ENCODE data around the gene GRIP2. TPM values are rescaled to one million over a fixed set of nuclear protein-coding genes. Genes with fewer than 3 reads are reported as not detected.

The GRIP2 gene
- total RNA-seq, 1 experiment from 2014 or later, result 4.5 TPM

DNA sequence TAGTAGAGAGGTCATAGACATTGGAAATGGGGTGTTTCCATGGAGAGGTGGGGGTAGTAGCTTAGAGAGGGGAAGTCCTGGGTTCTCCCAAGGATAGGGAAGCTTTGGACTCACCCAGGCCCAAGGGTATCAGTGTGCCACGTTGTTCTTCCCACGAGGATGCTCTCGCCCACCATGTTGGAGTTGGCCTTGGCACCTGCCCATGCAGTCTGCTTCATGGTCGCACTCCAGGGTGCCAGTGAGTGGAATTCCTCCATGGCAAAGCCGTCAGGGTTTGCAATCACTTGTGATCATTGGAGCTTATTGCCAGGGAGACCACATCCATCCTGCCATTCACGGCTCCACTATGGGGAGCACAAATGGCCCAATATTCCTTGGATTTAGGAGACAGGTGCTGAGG lies 60.6 kb downstream of the GRIP2 start:
- no peak overlapping the region for H3K4me3 Mint-ChIP-seq (ENCODE audit: unreplicated experiment)
- H3K27ac Mint-ChIP-seq (ENCODE audit: unreplicated experiment), result peak overlapping the region; percentile 59

DNA sequence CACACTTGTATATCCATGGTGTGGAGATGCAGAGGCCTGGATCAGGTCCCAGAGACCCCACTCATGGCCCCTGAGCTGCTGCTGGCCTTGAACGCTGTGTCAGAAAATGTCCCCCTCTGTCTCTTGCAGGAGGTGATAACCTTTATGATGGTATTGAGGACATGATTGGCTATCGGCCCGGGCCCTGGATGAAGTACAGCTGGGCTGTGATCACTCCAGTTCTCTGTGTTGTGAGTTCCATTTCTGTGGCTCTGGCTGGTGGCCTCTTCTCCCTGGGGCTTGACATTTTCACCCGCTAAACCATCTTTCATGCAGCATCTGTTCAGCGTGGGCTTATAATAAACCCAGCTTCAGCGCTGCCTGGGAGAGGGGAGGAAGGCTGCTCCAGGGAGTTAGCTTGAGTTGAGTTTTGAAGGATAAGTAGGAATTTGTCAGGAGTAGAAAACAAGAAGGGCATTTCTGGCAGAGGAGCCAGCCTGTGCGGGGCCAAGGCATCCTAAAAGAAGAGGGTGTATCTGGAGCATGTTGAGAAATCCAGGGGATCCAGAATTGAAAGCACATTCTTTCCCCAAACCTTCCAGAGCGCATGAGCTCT lies 61.1 kb downstream of the GRIP2 start:
- TF ChIP-seq, protein P1, sequence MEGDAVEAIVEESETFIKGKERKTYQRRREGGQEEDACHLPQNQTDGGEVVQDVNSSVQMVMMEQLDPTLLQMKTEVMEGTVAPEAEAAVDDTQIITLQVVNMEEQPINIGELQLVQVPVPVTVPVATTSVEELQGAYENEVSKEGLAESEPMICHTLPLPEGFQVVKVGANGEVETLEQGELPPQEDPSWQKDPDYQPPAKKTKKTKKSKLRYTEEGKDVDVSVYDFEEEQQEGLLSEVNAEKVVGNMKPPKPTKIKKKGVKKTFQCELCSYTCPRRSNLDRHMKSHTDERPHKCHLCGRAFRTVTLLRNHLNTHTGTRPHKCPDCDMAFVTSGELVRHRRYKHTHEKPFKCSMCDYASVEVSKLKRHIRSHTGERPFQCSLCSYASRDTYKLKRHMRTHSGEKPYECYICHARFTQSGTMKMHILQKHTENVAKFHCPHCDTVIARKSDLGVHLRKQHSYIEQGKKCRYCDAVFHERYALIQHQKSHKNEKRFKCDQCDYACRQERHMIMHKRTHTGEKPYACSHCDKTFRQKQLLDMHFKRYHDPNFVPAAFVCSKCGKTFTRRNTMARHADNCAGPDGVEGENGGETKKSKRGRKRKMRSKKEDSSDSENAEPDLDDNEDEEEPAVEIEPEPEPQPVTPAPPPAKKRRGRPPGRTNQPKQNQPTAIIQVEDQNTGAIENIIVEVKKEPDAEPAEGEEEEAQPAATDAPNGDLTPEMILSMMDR (IDR thresholded peaks at IDR 0.05; ENCODE audit: insufficient read depth in 1 of 2, low read depth in 1 of 2, low read length in 1 of 2, severe bottlenecking in 1 of 2, unreplicated experiment in 1 of 2), result no peak
- no TSS peak for BruUV-seq (replicated peaks)
- H3K27ac Mint-ChIP-seq (ENCODE audit: unreplicated experiment), result peak overlapping the region; percentile 59
- H3K9me3 Mint-ChIP-seq (ENCODE audit: unreplicated experiment), result no peaks in the 10 kb centered on the region
- intact Hi-C loops (cut with micrococcal nuclease; ENCODE audit: unreplicated experiment), result no loop called here
- H3K27me3 Mint-ChIP-seq (ENCODE audit: insufficient read depth, unreplicated experiment), result no peaks in the 10 kb centered on the region
- Histone ChIP-seq H3K9me3 (no peaks in the 10 kb centered on the region), H3K4me1 (peaks cover 13% of the 10 kb centered on the region), H3K27me3 (replicated peaks; ENCODE audit: control insufficient read depth, insufficient read depth, low read length) (no peaks in the 10 kb centered on the region), H3K4me3 (ENCODE audit: low read depth, low read length) (no peak overlapping the region), H3K36me3 (ENCODE audit: control insufficient read depth, insufficient read depth, low read length) (peaks cover 3% of the 10 kb centered on the region)
- ChIA-PET CTCF (no interaction called here), POLR2A (no interaction called here)
- peaks cover 54% of the 10 kb centered on the region for H3K36me3 Mint-ChIP-seq (ENCODE audit: insufficient read depth, unreplicated experiment)
- H3K4me3 Mint-ChIP-seq (ENCODE audit: unreplicated experiment), result no peak overlapping the region
- no peaks in the 10 kb centered on the region for H3K4me1 Mint-ChIP-seq (ENCODE audit: low read depth, unreplicated experiment)
- DNase-seq, result no peak

More for the DNA sequence above, 60.6 kb downstream of the GRIP2 start:
- Mint-ChIP-seq H3K27me3 (ENCODE audit: insufficient read depth, unreplicated experiment) (no peaks in the 10 kb centered on the region), H3K36me3 (ENCODE audit: insufficient read depth, unreplicated experiment) (peaks cover 54% of the 10 kb centered on the region), H3K9me3 (ENCODE audit: unreplicated experiment) (no peaks in the 10 kb centered on the region), H3K4me1 (ENCODE audit: low read depth, unreplicated experiment) (no peaks in the 10 kb centered on the region)
- Histone ChIP-seq H3K9me3 (no peaks in the 10 kb centered on the region), H3K4me1 (peaks cover 13% of the 10 kb centered on the region), H3K27me3 (replicated peaks; ENCODE audit: control insufficient read depth, insufficient read depth, low read length) (no peaks in the 10 kb centered on the region), H3K36me3 (ENCODE audit: control insufficient read depth, insufficient read depth, low read length) (peaks cover 3% of the 10 kb centered on the region), H3K4me3 (ENCODE audit: low read depth, low read length) (no peak overlapping the region)
- TF ChIP-seq, protein P1 (IDR thresholded peaks at IDR 0.05; ENCODE audit: insufficient read depth in 1 of 2, low read depth in 1 of 2, low read length in 1 of 2, severe bottlenecking in 1 of 2, unreplicated experiment in 1 of 2), result no peak
- DNase-seq, result no peak
- BruUV-seq (replicated peaks), result no TSS peak
- CTCF ChIA-PET, result no interaction called here
- POLR2A ChIA-PET, result no interaction called here
- intact Hi-C loops (cut with micrococcal nuclease; ENCODE audit: unreplicated experiment), result no loop called here

DNA sequence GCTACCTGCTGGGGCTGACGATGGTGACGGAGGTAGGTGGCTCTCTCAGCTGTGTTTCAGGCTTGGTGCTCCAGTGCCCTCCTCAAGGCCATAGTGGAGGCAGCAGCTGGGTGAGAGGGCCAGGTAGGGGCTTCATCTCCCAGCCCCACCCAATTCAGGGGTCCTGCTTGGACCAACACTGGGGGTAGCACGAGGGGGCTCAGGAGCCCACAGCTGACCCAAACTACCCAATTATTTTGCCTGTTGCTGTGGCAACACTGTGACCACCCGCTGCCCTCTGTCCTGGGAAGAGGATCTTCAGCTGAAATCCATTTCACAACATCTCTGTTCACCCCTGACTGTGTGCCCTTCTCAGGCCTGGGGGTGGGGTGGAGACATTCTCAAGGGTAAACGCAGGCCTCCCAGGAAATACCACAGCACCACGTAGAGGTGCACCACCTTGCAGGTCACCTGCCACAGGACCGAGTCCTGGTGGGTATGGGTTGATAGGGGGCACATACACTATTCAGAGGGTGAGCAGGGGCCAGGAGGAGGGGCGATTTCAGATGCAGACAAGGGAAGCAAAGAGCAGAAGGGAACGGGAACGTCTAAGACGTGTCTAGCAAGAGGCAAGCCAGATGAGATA lies 62.7 kb downstream of the GRIP2 start:
- DNase-seq, result no peak
- Histone ChIP-seq H3K36me3 (ENCODE audit: control insufficient read depth, insufficient read depth, low read length) (peaks cover 5% of the 10 kb centered on the region), H3K4me3 (ENCODE audit: low read depth, low read length) (no peak overlapping the region), H3K4me1 (peaks cover 21% of the 10 kb centered on the region), H3K27me3 (replicated peaks; ENCODE audit: control insufficient read depth, insufficient read depth, low read length) (no peaks in the 10 kb centered on the region), H3K9me3 (no peaks in the 10 kb centered on the region)
- intact Hi-C loops (cut with micrococcal nuclease; ENCODE audit: unreplicated experiment), result no loop called here
- Mint-ChIP-seq H3K9me3 (ENCODE audit: unreplicated experiment) (no peaks in the 10 kb centered on the region), H3K27ac (ENCODE audit: unreplicated experiment) (no peak overlapping the region), H3K4me1 (ENCODE audit: low read depth, unreplicated experiment) (no peaks in the 10 kb centered on the region), H3K4me3 (ENCODE audit: unreplicated experiment) (no peak overlapping the region), H3K27me3 (ENCODE audit: insufficient read depth, unreplicated experiment) (no peaks in the 10 kb centered on the region), H3K36me3 (ENCODE audit: insufficient read depth, unreplicated experiment) (peaks cover 59% of the 10 kb centered on the region)
- CTCF ChIA-PET, result no interaction called here
- no TSS peak for BruUV-seq (replicated peaks)
- TF ChIP-seq, protein P1 (IDR thresholded peaks at IDR 0.05; ENCODE audit: insufficient read depth in 1 of 2, low read depth in 1 of 2, low read length in 1 of 2, severe bottlenecking in 1 of 2, unreplicated experiment in 1 of 2), result no peak
- POLR2A ChIA-PET, result no interaction called here
